NB4 (cell line): Measurements from ENCODE around the gene SAV1.

Source experiments
- DNase-seq: peaks from one replicate; pipeline ENCODE4 v3.0.0; 2010; ENCODE audit warnings: low read depth
- H3K4me3 ChIP-seq: one replicate; pipeline ENCODE4 v1.5.1; 2011; ENCODE audit warnings: mild to moderate bottlenecking, low read depth, low read length, moderate library complexity
- CTCF ChIP-seq: IDR thresholded peaks from one replicate; pipeline ENCODE4 v1.5.1; 2012; ENCODE audit warnings: low read depth, low read length
- MYC ChIP-seq: IDR thresholded peaks from 2 replicates; pipeline ENCODE4 v1.6.1; 2011; ENCODE audit warnings: low read depth, low read length
- POLR2A ChIP-seq: IDR thresholded peaks from 2 replicates; pipeline ENCODE4 v1.6.1; 2011; ENCODE audit warnings: mild to moderate bottlenecking; ENCODE audit not compliant: insufficient read length; ENCODE audit errors: extremely low read depth
- TF ChIP-seq, protein P1 (sequence below): IDR thresholded peaks from 2 replicates; pipeline ENCODE4 v1.6.1; 2011; ENCODE audit warnings: low read depth, low read length

SAV1 gene

GRCh38 chr14:50607761-50608160 lies 60.3 kb downstream of the SAV1 start:
- DNase-seq = no peak
- TF ChIP-seq POLR2A = no peak
- no peak overlapping the region for H3K4me3 ChIP-seq

DNA sequence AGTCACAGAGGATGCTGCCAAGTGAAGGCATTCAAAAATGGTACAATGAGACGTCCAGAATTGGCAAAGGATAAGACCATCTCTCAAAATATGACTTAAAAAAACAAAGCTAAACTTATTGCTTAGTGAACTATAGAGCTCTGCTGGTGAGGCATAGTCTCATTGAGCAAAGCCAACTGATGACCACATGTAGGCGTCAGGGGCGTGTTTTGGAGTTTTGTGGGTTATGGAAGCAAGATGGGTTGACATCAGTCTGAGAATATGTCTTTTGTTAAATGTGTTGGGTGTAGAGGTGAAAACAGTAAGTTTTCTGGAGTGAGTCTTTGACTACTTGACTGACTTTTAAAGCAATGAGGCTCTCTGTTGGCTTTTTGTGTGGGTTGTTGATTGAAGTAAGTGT lies 60.9 kb downstream of the SAV1 start:
- TF ChIP-seq POLR2A (no peak), MYC (no peak), CTCF (no peak)
- TF ChIP-seq, protein P1, sequence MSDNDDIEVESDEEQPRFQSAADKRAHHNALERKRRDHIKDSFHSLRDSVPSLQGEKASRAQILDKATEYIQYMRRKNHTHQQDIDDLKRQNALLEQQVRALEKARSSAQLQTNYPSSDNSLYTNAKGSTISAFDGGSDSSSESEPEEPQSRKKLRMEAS = no peak
- no peak overlapping the region for H3K4me3 ChIP-seq
- no peak for DNase-seq

GRCh38 chr14:50606468-50606867 lies 61.6 kb downstream of the SAV1 start:
- no peak overlapping the region for H3K4me3 ChIP-seq
- TF ChIP-seq CTCF (no peak), POLR2A (no peak), MYC (no peak)
- TF ChIP-seq, protein P1 = no peak
- DNase-seq = no peak

- TF ChIP-seq CTCF = no peak
- TF ChIP-seq POLR2A = no peak
- no peak for TF ChIP-seq MYC
- TF ChIP-seq, protein P1 = no peak
- H3K4me3 ChIP-seq = no peak overlapping the region
- DNase-seq = no peak
These were observed 62.3 kb downstream of the SAV1 start for GRCh38 chr14:50605766-50606165.

GRCh38 chr14:50603565-50603964 lies 64.5 kb downstream of the SAV1 start:
- H3K4me3 ChIP-seq = no peak overlapping the region
- TF ChIP-seq CTCF (no peak), POLR2A (no peak), MYC (no peak)
- DNase-seq = no peak

DNA sequence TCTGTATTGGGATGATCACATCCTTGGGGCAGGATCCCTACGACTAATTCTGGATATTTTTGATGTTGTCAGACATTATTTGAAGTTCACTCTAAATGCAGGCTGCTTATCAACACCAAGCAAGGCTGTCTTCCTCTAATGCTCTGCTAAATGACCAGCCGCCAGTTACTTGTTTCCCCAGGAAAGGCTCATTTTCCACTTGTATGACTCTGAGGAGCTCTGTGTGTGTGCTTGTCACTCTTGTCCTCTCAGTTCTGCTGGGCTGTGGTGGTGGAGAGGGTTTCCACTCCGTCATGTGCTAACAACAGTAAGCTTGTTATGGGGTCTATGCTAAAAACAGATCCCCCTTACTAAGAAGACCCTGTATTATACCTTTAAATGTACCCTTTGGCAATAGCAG lies 66.1 kb downstream of the SAV1 start:
- DNase-seq = no peak
- H3K4me3 ChIP-seq = no peak overlapping the region
- TF ChIP-seq CTCF (no peak), MYC (no peak)
- TF ChIP-seq, protein P1 = no peak
